ENCODE results near the gene SMTN.
"Not testable (repeated sequence)": the region's sequence is repeated elsewhere in the genome, so short reads cannot be mapped to it uniquely, and the experiment has no call there.

The SMTN gene

GRCh38 chr22:31091106-31091975 lies 10.2 kb downstream of the SMTN start:
- DNase-seq, result no peak

- DNase-seq, result no peak
These were observed 11.0 kb downstream of the SMTN start for GRCh38 chr22:31092161-31092560.

GRCh38 chr22:31093086-31093850 lies 12.2 kb downstream of the SMTN start:
- no peak for DNase-seq

- DNase-seq, result no peak
These were observed 13.0 kb downstream of the SMTN start for GRCh38 chr22:31094021-31094551.

GRCh38 chr22:31094741-31095140 lies 13.6 kb downstream of the SMTN start:
- no peak for DNase-seq

GRCh38 chr22:31095637-31096249 lies 14.6 kb downstream of the SMTN start:
- no peak for DNase-seq

- no peak for DNase-seq
These were observed 15.7 kb downstream of the SMTN start for GRCh38 chr22:31096657-31097279.

GRCh38 chr22:31097539-31097938 lies 16.4 kb downstream of the SMTN start:
- not testable (repeated sequence) for DNase-seq

- DNase-seq, result no peak
These were observed 17.0 kb downstream of the SMTN start for GRCh38 chr22:31097941-31098631.

- DNase-seq, result no peak
These were observed 17.6 kb downstream of the SMTN start for GRCh38 chr22:31098632-31099110.

- no peak for DNase-seq
These were observed 18.3 kb downstream of the SMTN start for GRCh38 chr22:31099386-31099785.

GRCh38 chr22:31099841-31100761 lies 19.0 kb downstream of the SMTN start:
- DNase-seq, result no peak

- no peak for DNase-seq
These were observed 19.8 kb downstream of the SMTN start for GRCh38 chr22:31100762-31101525.

GRCh38 chr22:31102441-31103081 lies 21.4 kb downstream of the SMTN start:
- peak in 1 of 2 experiments; percentile 26 for DNase-seq

GRCh38 chr22:31103111-31103510 lies 22.0 kb downstream of the SMTN start:
- DNase-seq, result no peak

GRCh38 chr22:31103899-31104694 lies 23.0 kb downstream of the SMTN start:
- no peak for DNase-seq

- no peak for DNase-seq
These were observed 23.8 kb downstream of the SMTN start for GRCh38 chr22:31104869-31105268.

- DNase-seq, result no peak
These were observed 24.3 kb downstream of the SMTN start for GRCh38 chr22:31105282-31105929.

Data from SW 1271 (cell line).